H1 (cell line): ENCODE results near the gene NT5C3B. TPM values are rescaled to one million over a fixed set of nuclear protein-coding genes. Genes with fewer than 3 reads are reported as not detected.

Experiments used
- TAF7 ChIP-seq: optimal IDR thresholded peaks from 2 replicates; pipeline ENCODE3; 2011; ENCODE audit warnings: low read depth, mild to moderate bottlenecking, inconsistent platforms, low read length, moderate library complexity, borderline replicate concordance
- polyA plus RNA-seq, 7 experiments: library from polyadenylated mRNA; depleted of rRNA in 3 of 7; stranded (reverse) in 5 of 7; unstranded in 2 of 7; fragments of >200 nt in 5 of 7; fragments of 200-250 nt in 2 of 7; gene quantifications; 1 replicate in 5 of 7; 2 replicates in 1 of 7; 4 replicates in 1 of 7; pipeline versions ENCODE4 v1.2.1 to v1.2.3, GENCODE V29; 2011 to 2013; ENCODE audit warnings: missing spikeins in 2 of 7, mixed read lengths in 2 of 7
- total RNA-seq: library from RNA; stranded (reverse); fragmentation: NEBNext Ultra II Directional; extraction: Animal tissue kit (Norgen Biotek cat#: 25700); gene quantifications from 2 replicates; pipeline ENCODE4 v1.2.1, GENCODE V29; 2021

Gene NT5C3B
- total and polyA plus RNA-seq, 2 of the 8 experiments (the other 6 are each of a cell fraction or from before 2014, with no cell fraction given), result 68.7 to 94.5 TPM

- no peak for TF ChIP-seq TAF7
Measured at GRCh38 chr17:41806685-41807445, 29.2 kb downstream of the NT5C3B start (continued).
